HL-60 (cell line): ENCODE measurements around the gene PCED1B.

ENCODE experiments used
- DNase-seq, 2 experiments: peaks; one replicate each; pipeline ENCODE4 v3.0.0-alpha.2; 2010 to 2020; ENCODE audit warnings: low read depth in 1 of 2, low spot score in 1 of 2
- H3K27ac ChIP-seq: fragments of 250-450 bp; sonication (Bioruptor Pico); replicated peaks from 2 replicates; pipeline ENCODE4 v1.5.1; 2020; ENCODE audit warnings: mild to moderate bottlenecking, moderate library complexity
- H3K27me3 ChIP-seq: fragments of 250-450 bp; sonication (Bioruptor Pico); 2 replicates; pipeline ENCODE4 v1.5.1; 2021; ENCODE audit warnings: mild to moderate bottlenecking, moderate library complexity; ENCODE audit not compliant: insufficient read depth, poor library complexity, severe bottlenecking
- H3K4me3 ChIP-seq: replicated peaks from 2 replicates; pipeline ENCODE4 v1.5.1; 2011; ENCODE audit warnings: mild to moderate bottlenecking, control low read depth, low read length; ENCODE audit not compliant: insufficient read depth
- CTCF ChIP-seq: IDR thresholded peaks from one replicate; pipeline ENCODE4 v1.5.1; 2011; ENCODE audit warnings: low read length, control low read depth, inconsistent platforms; ENCODE audit not compliant: insufficient read depth
- GABPA ChIP-seq: IDR thresholded peaks from 2 replicates; pipeline ENCODE4 v1.6.1; 2012; ENCODE audit warnings: low read depth
- POLR2AphosphoS5 ChIP-seq: IDR thresholded peaks from 2 replicates; pipeline ENCODE4 v1.6.1; 2012; ENCODE audit warnings: low read depth
- REST ChIP-seq: IDR thresholded peaks from 2 replicates; pipeline ENCODE4 v1.6.1; 2012; ENCODE audit warnings: low read depth; ENCODE audit not compliant: insufficient replicate concordance
- SPI1 ChIP-seq: IDR thresholded peaks from 2 replicates; pipeline ENCODE4 v1.6.1; 2012; ENCODE audit warnings: low read depth, mild to moderate bottlenecking, borderline replicate concordance

The PCED1B gene

GRCh38 chr12:47033789-47034555 is 45.4 kb upstream of the PCED1B start:
- H3K4me3 ChIP-seq: no peak overlapping the region
- DNase-seq: no peak
- no peaks in the 10 kb centered on the region for H3K27me3 ChIP-seq
- no peak for TF ChIP-seq SPI1
- TF ChIP-seq REST: no peak
- no peak for TF ChIP-seq CTCF
- TF ChIP-seq GABPA: no peak
- TF ChIP-seq POLR2AphosphoS5: no peak
- H3K27ac ChIP-seq: no peak overlapping the region

GRCh38 chr12:47034661-47035060 is 44.8 kb upstream of the PCED1B start:
- Histone ChIP-seq H3K27me3 (no peaks in the 10 kb centered on the region), H3K4me3 (no peak overlapping the region), H3K27ac (no peak overlapping the region)
- DNase-seq: no peak
- TF ChIP-seq CTCF (no peak), REST (no peak), SPI1 (no peak)

GRCh38 chr12:47035484-47035883 is 43.9 kb upstream of the PCED1B start:
- TF ChIP-seq SPI1 (no peak), REST (no peak), CTCF (no peak), GABPA (no peak), POLR2AphosphoS5 (no peak)
- no peak overlapping the region for H3K27ac ChIP-seq
- no peak overlapping the region for H3K4me3 ChIP-seq
- DNase-seq: no peak
- H3K27me3 ChIP-seq: no peaks in the 10 kb centered on the region
